Endothelial cell of hepatic sinusoid (primary cell): ENCODE measurements around the gene PCCA.

ENCODE experiments used
- in situ Hi-C: cut with HindIII; loops from 2 replicates; pipeline ENCODE4 v1.10.0; 2017; ENCODE audit warnings: low sequenced_read_pairs

The PCCA gene

DNA sequence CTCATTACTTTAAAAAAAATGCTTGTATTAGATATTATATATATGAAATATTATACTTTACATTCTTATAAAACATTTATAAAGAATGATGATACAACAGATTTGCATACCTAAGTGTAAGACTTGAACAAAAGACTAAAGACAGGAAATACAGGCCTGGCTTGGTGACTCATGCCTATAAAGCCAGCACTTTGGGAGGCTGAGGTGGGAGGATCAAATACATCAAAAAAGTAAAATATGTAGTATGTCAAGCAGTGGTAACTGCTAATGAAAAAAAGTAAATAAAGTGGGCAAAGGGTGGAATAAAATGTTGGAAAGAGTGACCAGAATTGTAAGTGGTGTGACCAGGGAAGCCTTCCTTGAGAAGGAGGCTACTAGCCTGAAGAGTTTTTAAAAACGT, 366.0 kb downstream of the PCCA start:
- in situ Hi-C loops: no loop called here

DNA sequence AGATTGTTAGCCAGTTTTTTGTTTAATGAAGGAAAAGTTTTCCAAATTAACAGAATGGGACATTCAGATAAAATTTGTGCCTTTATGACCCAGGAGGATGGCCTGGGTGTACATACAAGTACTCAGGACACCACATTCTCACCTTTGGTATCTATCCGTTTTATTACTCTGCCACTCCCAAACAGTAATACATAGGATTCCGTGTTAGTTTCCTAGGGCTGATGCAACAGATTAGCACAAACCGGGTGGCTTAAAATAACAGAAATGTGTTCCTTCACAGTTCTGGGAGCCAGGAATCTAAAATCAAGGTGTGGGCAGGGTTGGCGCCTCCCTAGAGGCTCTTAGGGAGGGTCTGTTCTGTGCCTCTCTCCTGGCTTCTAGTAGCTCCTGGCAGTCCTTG, 369.8 kb downstream of the PCCA start:
- in situ Hi-C loops: no loop called here

DNA sequence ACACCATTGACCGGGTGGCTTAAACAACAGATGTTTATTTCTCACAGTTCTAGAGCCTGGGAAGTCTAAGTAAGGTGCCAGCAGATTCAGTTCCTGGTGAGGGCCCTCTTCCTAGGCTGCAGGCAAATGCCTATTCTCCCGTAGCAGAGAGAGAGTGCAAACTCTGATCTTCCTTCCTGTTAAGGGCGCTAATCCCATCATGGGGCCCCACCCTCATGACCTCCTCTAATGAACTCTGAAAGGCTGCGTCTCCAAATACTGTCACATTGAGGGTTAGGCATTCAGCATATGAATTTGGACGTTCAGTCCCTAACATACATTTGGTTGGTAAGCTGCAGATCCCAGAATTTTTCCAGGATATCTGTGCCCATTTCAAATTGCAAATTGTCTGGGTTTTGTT, 370.9 kb downstream of the PCCA start:
- in situ Hi-C loops: no loop called here

- in situ Hi-C loops: no loop called here
These were observed 371.4 kb downstream of the PCCA start for GRCh38 chr13:100460266-100460665.

GRCh38 chr13:100460791-100461190, 371.9 kb downstream of the PCCA start:
- in situ Hi-C loops: no loop called here

- in situ Hi-C loops: no loop called here
These were observed 372.6 kb downstream of the PCCA start for GRCh38 chr13:100461309-100462030.

DNA sequence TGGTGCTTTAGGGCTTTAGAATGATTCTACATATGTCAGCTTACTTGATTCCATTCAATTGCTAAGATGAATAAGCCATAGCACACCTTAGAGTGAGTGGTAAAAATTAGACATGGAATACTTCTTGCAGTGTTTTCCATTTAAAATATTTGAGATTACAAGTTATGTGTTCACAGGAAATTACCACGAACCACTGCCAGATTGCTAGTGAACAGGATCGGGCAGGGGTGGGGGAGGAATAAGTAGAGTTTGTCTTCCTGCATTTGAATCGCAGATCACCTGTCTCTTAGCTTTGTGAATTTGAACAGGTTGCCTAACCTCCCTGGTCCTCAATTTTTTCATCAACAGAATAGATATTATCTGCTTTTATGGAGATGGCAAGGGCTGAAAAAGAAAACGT, 375.1 kb downstream of the PCCA start:
- in situ Hi-C loops: no loop called here

GRCh38 chr13:100465558-100465957, 376.7 kb downstream of the PCCA start:
- in situ Hi-C loops: no loop called here

DNA sequence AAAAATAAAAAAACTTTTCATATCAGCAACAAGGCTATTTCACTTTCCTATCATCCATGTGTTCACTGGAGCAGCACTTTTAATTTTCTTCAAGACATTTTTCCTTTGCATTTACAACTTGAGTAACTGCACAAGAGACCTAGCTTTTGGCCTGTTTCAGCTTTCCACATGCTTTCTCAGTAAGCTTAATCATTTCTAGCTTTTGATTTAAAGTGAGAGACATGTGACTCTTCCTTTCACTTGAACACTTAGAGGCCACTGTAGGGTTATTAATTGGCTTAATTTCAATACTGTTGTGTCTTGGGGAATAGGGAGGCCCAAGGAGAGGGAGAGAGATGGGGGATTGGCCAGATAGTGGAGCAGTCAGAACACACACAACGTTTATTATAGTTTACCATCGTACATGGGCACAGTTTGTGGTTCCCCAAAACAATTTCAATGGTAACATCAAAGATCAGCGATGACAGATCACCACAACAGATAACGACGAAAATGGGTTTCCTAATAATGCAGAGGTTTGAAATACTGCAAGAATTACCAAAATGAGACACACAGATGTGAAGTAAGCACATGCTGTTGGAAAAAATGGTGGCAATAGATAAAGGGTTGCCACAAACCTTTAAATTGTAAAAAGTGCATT, 382.1 kb downstream of the PCCA start:
- in situ Hi-C loops: no loop called here

DNA sequence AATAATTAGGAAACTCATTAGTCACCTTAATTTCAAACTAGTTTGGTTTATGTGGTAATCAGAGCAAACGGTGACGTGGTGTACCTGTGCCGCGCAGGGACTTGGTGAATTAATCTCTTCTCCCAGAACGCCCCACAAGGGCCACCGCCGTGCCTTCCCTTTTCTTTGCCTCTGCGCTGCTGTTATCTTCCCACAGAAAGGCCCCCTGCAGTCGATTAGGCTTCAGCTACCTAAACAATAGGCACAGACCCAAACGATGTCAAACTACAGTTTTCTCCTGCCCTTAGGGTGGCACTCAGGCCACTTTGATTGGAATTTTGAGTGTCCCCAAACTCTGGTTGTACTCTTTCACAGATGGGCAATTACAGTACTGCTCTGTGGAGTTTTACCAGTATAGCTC, 384.2 kb downstream of the PCCA start:
- in situ Hi-C loops: no loop called here

DNA sequence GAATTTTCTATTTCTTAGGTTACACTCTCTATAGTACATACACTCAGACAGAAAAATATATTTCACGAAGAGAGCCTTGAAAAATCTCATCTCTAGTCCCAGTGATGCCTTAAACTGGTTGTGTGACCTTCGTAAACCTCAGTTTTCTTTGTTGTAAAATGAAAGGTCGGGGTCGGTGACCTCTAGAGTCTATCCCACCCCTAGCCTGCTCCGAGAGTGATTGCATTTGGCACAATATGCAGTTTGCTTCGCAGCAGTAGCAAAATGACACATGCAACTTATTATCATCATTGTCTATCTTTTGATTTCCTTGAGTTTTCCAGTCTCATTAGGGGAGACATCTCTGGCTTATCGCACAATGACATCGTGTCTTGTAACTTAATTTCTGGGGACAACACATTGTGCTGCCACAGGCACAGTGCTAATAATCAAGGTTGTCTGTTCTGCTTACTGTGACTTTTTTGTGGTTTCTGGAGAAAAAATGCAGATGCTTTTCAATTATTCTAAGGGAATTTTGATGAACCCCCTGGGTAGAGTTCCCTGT, 384.7 kb downstream of the PCCA start:
- in situ Hi-C loops: no loop called here

DNA sequence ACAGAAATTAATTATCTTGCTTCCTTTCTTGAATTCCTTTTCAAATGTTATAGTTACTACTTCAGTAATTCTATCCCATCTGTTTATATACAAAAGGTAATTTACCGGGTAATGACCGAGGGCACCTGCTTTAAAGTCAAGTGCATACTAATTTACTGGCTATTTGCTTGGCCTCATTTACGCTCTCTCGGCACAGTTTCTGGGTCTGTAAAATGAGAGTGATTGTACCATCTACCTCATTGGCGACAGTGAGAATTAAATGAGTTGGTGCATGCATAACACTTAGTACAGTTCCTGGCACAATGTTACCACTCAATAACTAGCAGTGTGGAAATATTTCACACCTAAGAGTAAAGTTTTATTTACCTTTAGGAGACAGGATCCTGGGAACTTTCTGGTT, 388.1 kb downstream of the PCCA start:
- in situ Hi-C loops: no loop called here

- in situ Hi-C loops: no loop called here
These were observed 389.4 kb downstream of the PCCA start for GRCh38 chr13:100478107-100478809.

GRCh38 chr13:100480676-100481075, 391.8 kb downstream of the PCCA start:
- in situ Hi-C loops: no loop called here

DNA sequence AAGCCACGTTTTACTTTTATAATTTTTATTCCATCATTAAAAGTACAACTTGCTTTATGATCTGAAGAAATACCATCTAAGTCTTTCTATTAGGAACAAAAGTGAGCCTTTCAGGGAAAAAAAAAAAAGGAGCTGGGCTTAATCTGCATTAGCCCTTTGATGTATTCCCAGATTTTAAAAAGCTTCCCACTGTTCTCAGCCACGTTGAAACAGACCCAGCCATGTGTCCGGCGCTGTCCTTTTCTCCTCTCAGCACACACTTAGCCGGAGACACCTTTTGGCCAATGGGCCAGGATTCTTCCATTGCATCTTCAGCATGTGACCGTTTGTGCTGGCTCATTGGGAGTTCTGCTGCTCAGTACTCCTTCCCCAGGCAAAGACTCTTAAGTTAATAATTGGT, 394.2 kb downstream of the PCCA start:
- in situ Hi-C loops: no loop called here

DNA sequence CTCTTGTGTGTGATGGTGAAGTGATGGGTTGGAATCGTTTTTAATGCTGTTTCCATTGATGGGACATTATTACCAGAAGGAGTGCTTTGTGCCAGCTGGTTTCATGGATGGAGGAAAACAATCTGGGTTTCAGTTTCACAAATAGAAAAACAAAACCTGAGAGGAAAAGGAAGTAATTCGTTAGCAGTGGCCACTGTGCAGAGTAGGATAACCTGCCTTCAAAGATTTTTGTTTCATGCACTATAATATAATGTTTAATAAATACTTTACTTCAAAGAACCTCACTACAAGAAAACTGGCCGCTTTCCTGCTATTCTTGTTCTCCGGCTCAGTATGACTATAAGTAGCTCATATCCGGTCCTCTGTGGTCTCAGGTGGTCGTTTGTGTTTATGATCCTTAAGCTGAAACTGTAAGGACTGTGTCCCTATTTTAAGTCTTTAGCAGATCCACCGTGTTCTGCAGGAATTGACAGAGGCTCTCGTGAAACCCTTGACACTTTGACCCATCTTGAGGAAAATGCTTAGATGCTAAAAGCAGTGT, 395.0 kb downstream of the PCCA start:
- in situ Hi-C loops: no loop called here

GRCh38 chr13:100484702-100485101, 395.8 kb downstream of the PCCA start:
- in situ Hi-C loops: no loop called here

DNA sequence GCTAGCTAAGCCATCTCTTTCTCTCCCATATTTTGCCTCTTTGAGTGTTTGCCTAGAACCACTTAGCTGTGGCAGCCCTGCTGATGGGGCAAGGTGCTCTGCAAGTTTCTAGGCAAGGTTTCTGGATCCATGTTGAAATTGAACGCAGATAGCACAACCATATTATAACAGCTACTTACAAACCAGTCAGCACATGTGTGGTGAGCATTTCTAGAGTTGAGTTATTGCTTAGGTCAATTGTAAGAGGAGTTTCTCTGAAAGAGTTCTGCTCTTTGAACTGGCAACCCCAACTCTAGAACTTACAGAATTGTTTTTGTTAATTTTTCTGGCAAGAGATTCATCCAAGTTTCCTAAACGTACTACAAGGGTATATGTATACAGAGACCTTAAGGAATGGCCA, 396.4 kb downstream of the PCCA start:
- in situ Hi-C loops: no loop called here

GRCh38 chr13:100490692-100491091, 401.8 kb downstream of the PCCA start:
- in situ Hi-C loops: no loop called here

DNA sequence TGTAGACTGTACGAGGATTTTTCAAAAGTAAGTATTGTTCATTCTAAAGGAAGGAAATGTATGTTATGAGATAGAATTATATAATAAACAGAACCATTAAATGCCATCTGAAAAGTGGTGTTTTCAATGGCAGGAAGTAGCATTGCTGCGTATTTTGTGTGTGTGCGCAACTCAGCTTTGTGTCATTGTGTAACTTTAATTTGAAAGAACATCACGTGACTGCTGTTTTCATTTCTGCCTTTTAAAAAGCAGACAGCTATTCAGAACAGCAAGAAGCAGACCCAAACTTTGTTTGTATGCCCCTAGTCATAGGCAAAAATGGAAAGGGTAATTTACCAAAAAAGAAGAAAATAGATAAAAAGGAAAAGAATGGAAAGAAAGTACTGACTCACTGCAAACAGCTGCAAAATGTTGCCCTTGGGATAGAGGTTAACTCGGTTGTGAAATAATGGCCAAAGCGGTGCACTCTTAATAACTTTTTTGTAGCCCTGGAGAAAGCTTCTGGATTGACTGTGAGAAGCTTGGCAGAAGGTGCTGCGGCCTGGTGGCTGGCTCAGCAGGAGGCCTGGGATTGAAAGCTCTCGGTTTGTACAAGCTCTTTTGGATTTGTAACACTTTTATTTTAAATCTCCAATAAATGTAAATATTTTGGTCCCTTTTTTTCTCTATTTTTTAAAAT, 402.4 kb downstream of the PCCA start:
- in situ Hi-C loops: no loop called here

GRCh38 chr13:100493418-100493817, 404.5 kb downstream of the PCCA start:
- in situ Hi-C loops: no loop called here
